ENCODE data around the gene TMEM256. TPM values are rescaled to one million over a fixed set of nuclear protein-coding genes. Genes with fewer than 3 reads are reported as not detected.
A peak's percentile ranks its signal among the peaks of the same experiment; 100 is the strongest.

The TMEM256 gene
- total and polyA plus RNA-seq, 2 of the 8 experiments (the other 6 are each of a cell fraction or from before 2014, with no cell fraction given): 97.0 to 350 TPM

DNA sequence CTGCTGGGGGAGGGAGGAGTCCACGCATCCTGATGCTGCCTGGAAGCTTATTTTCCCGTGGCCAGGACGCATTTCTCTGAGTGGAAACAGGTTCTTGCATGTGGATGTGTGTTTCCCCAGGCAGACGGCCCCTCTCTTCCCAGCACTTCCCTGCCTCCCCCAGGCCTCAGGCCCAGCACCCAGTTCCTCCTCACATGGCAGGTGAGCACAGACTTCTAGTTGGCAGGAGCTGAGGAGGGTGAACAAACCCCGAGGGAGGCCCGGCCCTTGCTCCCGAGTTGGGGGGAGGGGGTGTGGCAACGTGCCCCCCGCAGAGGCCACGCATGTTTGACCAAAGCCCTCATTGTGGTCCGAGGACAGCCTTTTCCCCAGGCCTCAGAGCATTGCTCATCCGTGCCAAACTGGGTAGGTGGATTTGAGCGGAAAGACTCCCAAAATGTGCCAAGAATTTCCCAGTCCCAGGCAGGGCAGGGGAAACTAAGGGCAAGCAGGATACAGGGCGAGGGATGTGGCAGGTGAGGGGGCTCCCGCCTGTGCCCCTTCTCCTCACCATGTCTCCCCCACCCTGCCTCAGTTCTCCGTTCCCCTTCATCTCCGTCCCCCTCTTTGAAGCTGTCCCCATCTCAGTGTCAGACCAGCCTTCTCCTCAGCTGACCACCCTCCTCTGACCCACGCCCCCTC lies 14.7 kb upstream of the TMEM256 start:
- CTCF ChIA-PET (ENCODE audit: partially characterized antibody): interaction anchor here (0.9 to 2.4 kb wide), 4 partner anchors 9 to 142 kb away, joined by 3 to 9 read pairs (median 3); partner anchors contain the start of gene PLSCR3
- no peak for FAIRE-seq

More for the DNA sequence above, 14.7 kb upstream of the TMEM256 start:
- Histone ChIP-seq H3K23ac (ENCODE audit: insufficient read length) (no peak overlapping the region), H2BK120ac (replicated peaks; ENCODE audit: low read depth, low read length) (no peak overlapping the region), H4K5ac (ENCODE audit: insufficient read length, low read depth, low read length) (no peak overlapping the region), H2BK12ac (ENCODE audit: low read depth, low read length) (0 out of 2 replicates have a peak overlapping the region, but pooled peaks have one; percentile 12), H3K4me1 (replicated peaks in 1 of 4; ENCODE audit: control insufficient read depth in 3 of 4, insufficient read depth in 4 of 4, low read length in 3 of 4) (peaks cover 0 to 15% (median 2%) of the 10 kb centered on the region in 4 experiments; a peak in 4 of 7 replicates), H3K36me3 (ENCODE audit: control insufficient read depth in 2 of 4, insufficient read depth in 4 of 4, low read length in 3 of 4) (peaks cover 0 to 21% (median 9%) of the 10 kb centered on the region in 4 experiments; a peak in 5 of 8 replicates), H3K79me1 (ENCODE audit: low read depth, low read length) (no peaks in the 10 kb centered on the region), H3K27me3 (replicated peaks in 1 of 4; ENCODE audit: control insufficient read depth in 3 of 4, extremely low read depth in 1 of 4, insufficient read depth in 3 of 4, low read length in 3 of 4) (no peaks in the 10 kb centered on the region), H3K9me3 (ENCODE audit: insufficient read depth in 2 of 2, low read depth in 1 of 2, low read length in 1 of 2) (no peaks in the 10 kb centered on the region), H3K4ac (replicated peaks; ENCODE audit: insufficient read length, low read depth, low read length) (no peak overlapping the region), H3K4me2 (ENCODE audit: insufficient read depth in 1 of 2, low read depth in 2 of 2, low read length in 2 of 2) (no peak overlapping the region), H4K8ac (ENCODE audit: extremely low read depth, insufficient read depth, low read length) (no peak overlapping the region), H3K14ac (ENCODE audit: insufficient read length) (no peak overlapping the region), H3K79me2 (ENCODE audit: control insufficient read depth in 1 of 2, insufficient read depth in 2 of 2, low read length in 2 of 2) (no peaks in the 10 kb centered on the region), H3K9ac (replicated peaks in 1 of 4; ENCODE audit: extremely low read depth in 1 of 4, low read depth in 3 of 4, low read length in 3 of 4) (peak overlapping the region in 1 of 4 experiments; percentile 28; a peak in 1 of 7 replicates), H4K91ac (replicated peaks; ENCODE audit: insufficient read length, low read length) (no peak overlapping the region), H3K56ac (replicated peaks; ENCODE audit: insufficient read length, low read depth, low read length) (no peak overlapping the region), H2BK20ac (ENCODE audit: low read length) (no peak overlapping the region), H3K27ac (ENCODE audit: low read depth, low read length) (no peak overlapping the region), H2BK15ac (ENCODE audit: low read length) (no peak overlapping the region), H2AK5ac (ENCODE audit: low read depth, low read length) (peak overlapping the region; percentile 6; the same call in 1 of the 2 replicates), H3K18ac (ENCODE audit: extremely low read depth, low read length) (no peak overlapping the region), H2BK5ac (ENCODE audit: low read depth, low read length) (no peak overlapping the region; the same call in 1 of the 2 replicates), H2AFZ (ENCODE audit: low read length) (no peak overlapping the region), H3K23me2 (ENCODE audit: low read depth, low read length) (peaks cover 2% of the 10 kb centered on the region; the same call in 1 of the 2 replicates), H3K4me3 (ENCODE audit: extremely low read depth in 1 of 4, insufficient read depth in 2 of 4, low read depth in 3 of 4, low read length in 4 of 4) (no peak overlapping the region), H4K20me1 (replicated peaks in 1 of 2; ENCODE audit: control insufficient read depth in 1 of 2, insufficient read depth in 2 of 2, low read length in 2 of 2) (peaks cover 2 to 5% of the 10 kb centered on the region in 2 experiments)
- 74% methylated on average over 16 of the region's 18 CpGs; no CpG with 5 or more reads in 1 of the 2 experiments for WGBS, 2 experiments (ENCODE audit: extremely low coverage in 1 of 2, insufficient coverage in 1 of 2, insufficient read length in 1 of 2, insufficient replicate concordance in 2 of 2, low coverage in 1 of 2, low lambda C conversion rate in 2 of 2, missing lambda C conversion rate in 1 of 2)
- no peak for DNase-seq (ENCODE audit: low read depth in 1 of 2, low spot score in 2 of 2)
- POLR2A ChIA-PET (ENCODE audit: partially characterized antibody): interaction anchor here (0.8 to 2.8 kb wide), 6 partner anchors 17 to 156 kb away, joined by 3 to 9 read pairs (median 4); partner anchors contain the start of genes TMEM102 and TNK1
- TF ChIP-seq BACH1 (IDR thresholded peaks at IDR 0.05; ENCODE audit: low read length) (no peak), TEAD4 (IDR thresholded peaks at IDR 0.05; ENCODE audit: low read depth, low read length) (no peak), NRF1 (IDR thresholded peaks at IDR 0.05; ENCODE audit: low read depth, low read length) (no peak)

Measured in H1 (cell line).